Right cardiac atrium (tissue), 5 donors: ENCODE measurements around the gene GRM5. TPM values are rescaled to one million over a fixed set of nuclear protein-coding genes. Genes with fewer than 3 reads are reported as not detected.
"Not testable (repeated sequence)": the region's sequence is repeated elsewhere in the genome, so short reads cannot be mapped to it uniquely, and the experiment has no call there.

Experiments used
- ATAC-seq, 2 donors: fragments of 200-7000 bp; cut with Tn5 transposase; one replicate each; pipeline versions ENCODE4 v1.8.0 to v1.9.1; 2020; ENCODE audit warnings: moderate library complexity in 2 of 2, mild to moderate bottlenecking in 1 of 2
- DNase-seq, 3 donors: peaks; one replicate each; pipeline ENCODE4 v3.0.0-alpha.2; 2020
- H3K27ac ChIP-seq: one replicate; pipeline ENCODE4 v1.5.1; 2013; ENCODE audit warnings: mild to moderate bottlenecking, low read length, control low read depth, moderate library complexity
- H3K27me3 ChIP-seq: one replicate; pipeline ENCODE4 v1.6.1; 2013; ENCODE audit not compliant: control insufficient read depth, insufficient read depth
- H3K4me1 ChIP-seq: one replicate; pipeline ENCODE4 v1.6.1; 2013; ENCODE audit warnings: low read length; ENCODE audit not compliant: control insufficient read depth, insufficient read depth
- H3K4me3 ChIP-seq: one replicate; pipeline ENCODE4 v1.5.1; 2013; ENCODE audit warnings: low read length, control low read depth
- H3K9me3 ChIP-seq: one replicate; pipeline ENCODE4 v1.6.1; 2013; ENCODE audit warnings: low read length; ENCODE audit not compliant: control insufficient read depth
- WGBS: extraction: QIAGEN DNeasy Blood & Tissue Kit; methylation state at CpG from one replicate; pipeline ENCODE4 v1.1.7; 2013; 5-methylcytosine and 5-hydroxymethylcytosine counted together
- intact Hi-C, 4 donors: fragments of 100-400 bp; cut with DNase I; formaldehyde crosslinking; loops; one replicate each; pipeline versions ENCODE4 v1.11.0 to v1.14.0; 2022 to 2023
- polyA plus RNA-seq: library from polyadenylated mRNA; stranded (reverse); fragments of 200-250 nt; gene quantifications from one replicate; pipeline ENCODE4 v1.2.3, GENCODE V29; 2013
- total RNA-seq, 4 donors: library from RNA; stranded (reverse); fragmentation: NEBNext Ultra II Directional; extraction: Animal tissue kit (Norgen Biotek cat#: 25700); gene quantifications; one replicate each; pipeline ENCODE4 v1.2.1, GENCODE V29; 2021
- donor health status: healthy with polysubstance abuse.
- donor health status: DM: no; HTN: yes; CAD: no.
- donor health status: DM: no; HTN: no; CAD: no.
- donor health status: DM: no; HTN: yes; CAD: no; lungs with severe emphysema.
- donor health status: DM: yes; HTN: yes; CAD: no.

GRM5 gene
- total and polyA plus RNA-seq, 5 donors: 0.02 to 0.45 TPM; not detected in 3

GRCh38 chr11:88886796-88887195 is 179.0 kb downstream of the GRM5 start:
- DNase-seq: no peak
- no peak overlapping the region for H3K27ac ChIP-seq
- whole genome bisulfite sequencing: 54% methylated on average over 3 of the region's 3 CpGs
- H3K4me1 ChIP-seq: no peaks in the 10 kb centered on the region
- H3K9me3 ChIP-seq: peaks cover 1% of the 10 kb centered on the region
- H3K27me3 ChIP-seq: no peaks in the 10 kb centered on the region
- ATAC-seq: no peak
- H3K4me3 ChIP-seq: no peak overlapping the region
- intact Hi-C loops: no loop called here

GRCh38 chr11:88882800-88883199 is 183.0 kb downstream of the GRM5 start:
- intact Hi-C loops, H3K9me3 ChIP-seq, ATAC-seq, DNase-seq, H3K27me3 ChIP-seq, H3K4me1 ChIP-seq, H3K27ac ChIP-seq, H3K4me3 ChIP-seq: not testable (repeated sequence)
- WGBS: 76% methylated on average over 3 of the region's 3 CpGs

- DNase-seq (no peak), ATAC-seq (no peak)
- no peaks in the 10 kb centered on the region for H3K4me1 ChIP-seq
- no peak overlapping the region for H3K27ac ChIP-seq
- intact Hi-C loops: no loop called here
- H3K4me3 ChIP-seq: no peak overlapping the region
- no peaks in the 10 kb centered on the region for H3K9me3 ChIP-seq
- no peaks in the 10 kb centered on the region for H3K27me3 ChIP-seq
Observed at GRCh38 chr11:88861618-88862017, 204.2 kb downstream of the GRM5 start.

GRCh38 chr11:88860431-88860830 is 205.4 kb downstream of the GRM5 start:
- ATAC-seq, H3K27me3 ChIP-seq, intact Hi-C loops, DNase-seq, H3K4me3 ChIP-seq, H3K9me3 ChIP-seq, H3K27ac ChIP-seq, H3K4me1 ChIP-seq: not testable (repeated sequence)
- 75% methylated on average over 4 of the region's 4 CpGs for WGBS

- intact Hi-C loops, H3K27me3 ChIP-seq, ATAC-seq, H3K4me3 ChIP-seq, DNase-seq, H3K9me3 ChIP-seq, H3K27ac ChIP-seq, H3K4me1 ChIP-seq: not testable (repeated sequence)
- 83% methylated on average over 2 of the region's 2 CpGs for WGBS
Observed at GRCh38 chr11:88853963-88854362, 211.8 kb downstream of the GRM5 start.

- H3K4me3 ChIP-seq, H3K27ac ChIP-seq, H3K27me3 ChIP-seq, ATAC-seq, H3K9me3 ChIP-seq, intact Hi-C loops, DNase-seq, H3K4me1 ChIP-seq: not testable (repeated sequence)
Observed at GRCh38 chr11:88851547-88851946, 214.2 kb downstream of the GRM5 start.

GRCh38 chr11:88849773-88850172 is 216.0 kb downstream of the GRM5 start:
- intact Hi-C loops, ATAC-seq, H3K27me3 ChIP-seq, H3K4me3 ChIP-seq, H3K4me1 ChIP-seq, DNase-seq, H3K9me3 ChIP-seq, H3K27ac ChIP-seq: not testable (repeated sequence)
- WGBS: 75% methylated on average over 4 of the region's 6 CpGs

- intact Hi-C loops: no loop called here
- 93% methylated on average over 1 of the region's 1 CpG for WGBS
- no peaks in the 10 kb centered on the region for H3K27me3 ChIP-seq
- no peak overlapping the region for H3K27ac ChIP-seq
- ATAC-seq (no peak), DNase-seq (no peak)
- no peaks in the 10 kb centered on the region for H3K9me3 ChIP-seq
- H3K4me1 ChIP-seq: no peaks in the 10 kb centered on the region
- H3K4me3 ChIP-seq: no peak overlapping the region
Observed at GRCh38 chr11:88849368-88849767, 216.4 kb downstream of the GRM5 start.

- DNase-seq, ATAC-seq, intact Hi-C loops, H3K4me3 ChIP-seq, H3K27me3 ChIP-seq, H3K4me1 ChIP-seq, H3K9me3 ChIP-seq, H3K27ac ChIP-seq: not testable (repeated sequence)
- 23% methylated on average over 1 of the region's 1 CpG for WGBS
Observed at GRCh38 chr11:88846266-88846665, 219.5 kb downstream of the GRM5 start.

- WGBS: 87% methylated on average over 3 of the region's 3 CpGs
- ATAC-seq, H3K4me1 ChIP-seq, H3K4me3 ChIP-seq, H3K9me3 ChIP-seq, DNase-seq, H3K27ac ChIP-seq, intact Hi-C loops, H3K27me3 ChIP-seq: not testable (repeated sequence)
Observed at GRCh38 chr11:88844941-88845340, 220.8 kb downstream of the GRM5 start.

GRCh38 chr11:88843766-88844426 is 221.9 kb downstream of the GRM5 start:
- intact Hi-C loops, H3K4me1 ChIP-seq, H3K27me3 ChIP-seq, DNase-seq, ATAC-seq, H3K4me3 ChIP-seq, H3K27ac ChIP-seq, H3K9me3 ChIP-seq: not testable (repeated sequence)
- WGBS: 51% methylated on average over 1 of the region's 1 CpG

GRCh38 chr11:88838139-88838538 is 227.6 kb downstream of the GRM5 start:
- H3K27ac ChIP-seq, intact Hi-C loops, H3K9me3 ChIP-seq, ATAC-seq, H3K4me3 ChIP-seq, H3K4me1 ChIP-seq, DNase-seq, H3K27me3 ChIP-seq: not testable (repeated sequence)
- 55% methylated on average over 1 of the region's 1 CpG for WGBS
